LNCaP clone FGC (cell line): ENCODE results near the gene CPLANE1.
A peak's percentile ranks its signal among the peaks of the same experiment; 100 is the strongest.
"Not testable (repeated sequence)": the region's sequence is repeated elsewhere in the genome, so short reads cannot be mapped to it uniquely, and the experiment has no call there.

ENCODE experiments used
- DNase-seq: peaks from one replicate; pipeline ENCODE4 v3.0.0-alpha.2; 2011; ENCODE audit warnings: low read depth
- H3K4me3 ChIP-seq: 2 replicates; pipeline ENCODE4 v1.5.1; 2011; ENCODE audit warnings: mild to moderate bottlenecking, low read depth, low read length, control low read depth
- CTCF ChIP-seq: IDR thresholded peaks from 2 replicates; pipeline ENCODE4 v1.5.1; 2012; ENCODE audit warnings: mild to moderate bottlenecking; ENCODE audit not compliant: control insufficient read depth, insufficient read depth; ENCODE audit errors: extremely low read depth

The CPLANE1 gene

GRCh38 chr5:37248970-37249814 is at the start of gene CPLANE1:
Gene CPLANE1 (minus strand): TSS chr5:37249376. CDS start chr5:37247698, 1,678 bp downstream.
- TF ChIP-seq CTCF = no peak
- no peak for DNase-seq

DNA sequence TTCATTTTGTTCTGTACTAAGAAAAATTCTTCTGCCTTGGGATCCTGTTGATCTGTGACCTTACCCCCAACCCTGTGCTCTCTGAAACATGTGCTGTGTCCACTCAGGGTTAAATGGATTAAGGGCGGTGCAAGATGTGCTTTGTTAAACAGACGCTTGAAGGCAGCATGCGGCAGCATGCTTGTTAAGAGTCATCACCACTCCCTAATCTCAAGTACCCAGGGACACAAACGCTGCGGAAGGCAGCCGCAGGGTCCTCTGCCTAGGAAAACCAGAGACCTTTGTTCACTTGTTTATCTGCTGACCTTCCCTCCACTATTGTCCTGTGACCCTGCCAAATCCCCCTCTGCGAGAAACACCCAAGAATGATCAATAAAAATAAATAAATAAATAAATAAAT is 47.1 kb upstream of the CPLANE1 start:
- not testable (repeated sequence) for H3K4me3 ChIP-seq, DNase-seq

More at GRCh38 chr5:37248970-37249814, at the start of gene CPLANE1:
- H3K4me3 ChIP-seq = peak within 1 kb of the TSS; percentile 41

GRCh38 chr5:37283214-37283820 is 34.1 kb upstream of the CPLANE1 start:
- no peak for TF ChIP-seq CTCF
- DNase-seq = no peak
- H3K4me3 ChIP-seq = no peak overlapping the region

GRCh38 chr5:37275511-37275910 is 26.3 kb upstream of the CPLANE1 start:
- TF ChIP-seq CTCF = no peak
- no peak overlapping the region for H3K4me3 ChIP-seq
- DNase-seq = no peak

DNA sequence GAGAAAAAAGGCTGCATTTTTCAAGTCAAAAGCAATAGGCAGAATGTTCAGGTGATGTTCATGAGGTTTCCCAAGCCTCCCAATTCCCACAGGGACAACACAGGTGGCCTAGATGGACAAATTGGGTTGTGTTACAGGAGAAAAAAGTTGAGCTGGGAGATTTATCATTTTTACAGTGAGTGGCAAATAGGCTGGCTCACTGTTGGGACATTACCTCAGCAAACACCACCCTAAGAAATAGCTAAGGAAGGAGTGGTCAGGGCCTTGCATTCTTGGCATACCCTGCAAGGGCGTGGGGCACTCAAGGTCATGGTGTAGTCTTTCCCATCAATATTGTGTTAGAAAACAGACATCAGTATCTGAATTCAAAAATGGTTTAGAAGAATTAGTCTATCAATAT is 23.3 kb upstream of the CPLANE1 start:
- no peak overlapping the region for H3K4me3 ChIP-seq
- no peak for TF ChIP-seq CTCF
- DNase-seq = no peak

DNA sequence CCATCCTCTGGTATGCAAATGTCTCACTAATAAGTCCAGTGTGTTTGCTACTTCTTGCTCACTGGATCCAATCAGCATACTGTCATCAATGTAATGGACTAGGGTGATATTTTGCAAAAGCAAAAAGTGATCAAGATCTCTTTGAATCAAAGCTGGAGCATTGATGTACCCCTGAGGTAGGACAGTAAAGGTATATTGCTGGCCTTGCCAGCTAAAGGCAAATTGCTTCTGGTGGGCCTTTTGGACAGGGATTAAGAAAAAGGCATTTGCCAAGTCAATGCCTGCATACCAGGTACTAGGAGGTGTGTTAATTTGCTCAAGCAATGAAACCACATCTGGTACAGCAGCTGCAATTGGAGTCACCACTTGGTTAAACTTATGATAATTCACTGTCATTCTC is 18.9 kb upstream of the CPLANE1 start:
- DNase-seq, H3K4me3 ChIP-seq: not testable (repeated sequence)

GRCh38 chr5:37255774-37256358 is 6.7 kb upstream of the CPLANE1 start:
- TF ChIP-seq CTCF = no peak
- H3K4me3 ChIP-seq = no peak overlapping the region
- DNase-seq = no peak
